K562 (cell line): ENCODE data around the gene GNAL. TPM values are rescaled to one million over a fixed set of nuclear protein-coding genes. Genes with fewer than 3 reads are reported as not detected.

ENCODE experiments used
- ATAC-seq: fragments of 200-7000 bp; cut with Tn5 transposase; 3 replicates; pipeline ENCODE4 v1.9.1; 2020; ENCODE audit warnings: moderate library complexity
- BruUV-seq: library from RNA; stranded (reverse); fragments of 400-500 nt; replicated peaks from 2 replicates; lab custom pipeline; 2021; lab: Mats Ljungman, UMichigan
- CTCF ChIA-PET: fragments of 300-600 bp; formaldehyde crosslinking; extraction: SDS; loops from one replicate; lab custom pipeline; 2021; ENCODE audit warnings: low intra/inter-chr PET ratio; lab: Yijun Ruan, JAX
- POLR2A ChIA-PET: fragments of 300-600, 350-650 bp; sonication (Branson Sonifier 250); formaldehyde crosslinking; extraction: SDS; loops from one replicate; lab custom pipeline; 2021; ENCODE audit warnings: antibody characterized with exemption, inconsistent platforms; lab: Yijun Ruan, JAX
- DNase-seq, 4 experiments: peaks; one replicate each; pipeline versions ENCODE4 v3.0.0 to v3.0.0-alpha.2; 2011 to 2018; ENCODE audit warnings: low spot score in 3 of 4, mixed read lengths in 3 of 4; ENCODE audit errors: extremely low read depth in 1 of 4
- FAIRE-seq: peaks from 2 replicates; lab custom pipeline; 2011; peaks lifted over from hg19 to GRCh38; lab: Jason Lieb, UNC
- H2AFZ ChIP-seq: 2 replicates; pipeline ENCODE4 v1.6.0; 2011; ENCODE audit warnings: low read depth, low read length, control low read depth, inconsistent platforms
- H3K27ac ChIP-seq: fragments of 200-600 bp; 3 replicates; pipeline ENCODE4 v1.8.0; 2011; ENCODE audit warnings: low read depth, mild to moderate bottlenecking, control low read depth, inconsistent platforms, low read length, moderate library complexity, mixed read lengths; ENCODE audit errors: extremely low read depth
- H3K27me3 ChIP-seq, 2 experiments: fragments of 300-600 bp in 1 of 2; 2 replicates in 1 of 2; 3 replicates in 1 of 2; pipeline versions ENCODE4 v1.6.0 to v1.8.0; 2011; ENCODE audit warnings: inconsistent platforms in 2 of 2, low read length in 2 of 2, mild to moderate bottlenecking in 1 of 2, mixed read lengths in 1 of 2, moderate library complexity in 1 of 2; ENCODE audit not compliant: control insufficient read depth in 2 of 2, insufficient read depth in 2 of 2
- H3K36me3 ChIP-seq: fragments of 300-600 bp; 3 replicates; pipeline ENCODE4 v1.8.0; 2011; ENCODE audit warnings: mild to moderate bottlenecking, low read length, inconsistent platforms; ENCODE audit not compliant: control insufficient read depth, insufficient read depth
- H3K4me1 ChIP-seq, 2 experiments: fragments of 200-600 bp in 1 of 2; replicated peaks in 1 of 2; 2 replicates in 1 of 2; 3 replicates in 1 of 2; pipeline versions ENCODE4 v1.5.1 to v1.8.0; 2011; ENCODE audit warnings: inconsistent platforms in 2 of 2, low read length in 2 of 2, mild to moderate bottlenecking in 1 of 2, mixed read lengths in 1 of 2, moderate library complexity in 1 of 2; ENCODE audit not compliant: control insufficient read depth in 2 of 2, insufficient read depth in 2 of 2
- H3K4me2 ChIP-seq: 2 replicates; pipeline ENCODE4 v1.6.1; 2011; ENCODE audit warnings: low read length, control low read depth, inconsistent platforms, mixed read lengths; ENCODE audit not compliant: insufficient read depth
- H3K4me3 ChIP-seq: fragments of 200-600 bp; sonication (generic), shearing (Covaris generic); 2 replicates; pipeline ENCODE4 v1.5.1; 2016; ENCODE audit warnings: control low read depth, inconsistent platforms
- H3K79me2 ChIP-seq: fragments of 200-600 bp; 3 replicates; pipeline ENCODE4 v1.8.0; 2011; ENCODE audit warnings: low read length, inconsistent platforms; ENCODE audit not compliant: control insufficient read depth, insufficient read depth
- H3K9ac ChIP-seq, 2 experiments: 2 replicates each; pipeline versions ENCODE4 v1.6.0 to v1.6.1; 2011; ENCODE audit warnings: low read depth in 2 of 2, low read length in 2 of 2, control low read depth in 1 of 2, inconsistent platforms in 1 of 2, mild to moderate bottlenecking in 1 of 2, mixed read lengths in 1 of 2; ENCODE audit not compliant: insufficient read depth in 1 of 2
- H3K9me1 ChIP-seq: one replicate; pipeline ENCODE4 v1.6.0; 2011; ENCODE audit warnings: inconsistent platforms, mild to moderate bottlenecking, low read length, moderate library complexity; ENCODE audit not compliant: control insufficient read depth, insufficient read depth
- H3K9me3 ChIP-seq: replicated peaks from 2 replicates; pipeline ENCODE4 v1.5.1; 2011; ENCODE audit warnings: low read depth, low read length, inconsistent platforms; ENCODE audit not compliant: control insufficient read depth, insufficient read depth
- H4K20me1 ChIP-seq: replicated peaks from 2 replicates; pipeline ENCODE4 v1.6.1; 2011; ENCODE audit warnings: low read length, inconsistent platforms, mixed read lengths; ENCODE audit not compliant: control insufficient read depth, insufficient read depth
- CBX3 ChIP-seq, 2 experiments: IDR thresholded peaks; 1 replicate in 1 of 2; 2 replicates in 1 of 2; pipeline ENCODE4 v1.6.1; 2012; ENCODE audit warnings: inconsistent platforms in 2 of 2, low read length in 2 of 2, borderline replicate concordance in 1 of 2, control low read depth in 1 of 2
- CREB3L1 ChIP-seq: fragments of 450-650 bp; IDR thresholded peaks from 2 replicates; pipeline ENCODE4 v1.6.1; 2014; ENCODE audit warnings: low read depth, mild to moderate bottlenecking, moderate library complexity, borderline replicate concordance
- CREBBP ChIP-seq: IDR thresholded peaks from one replicate; pipeline ENCODE4 v1.6.1; 2012; ENCODE audit warnings: low read depth, mild to moderate bottlenecking, control low read depth, inconsistent platforms, low read length
- MAX ChIP-seq: sonication (generic); formaldehyde crosslinking; IDR thresholded peaks from 2 replicates; pipeline ENCODE4 v1.9.0; 2022; ENCODE audit warnings: mild to moderate bottlenecking, missing genetic modification reagents
- TAF7 ChIP-seq: fragments of 450-650 bp; IDR thresholded peaks from 2 replicates; pipeline ENCODE4 v1.6.1; 2016; ENCODE audit warnings: missing genetic modification characterization, missing compliant biosample characterization
- ZFX ChIP-seq: sonication (generic); formaldehyde crosslinking; IDR thresholded peaks from 2 replicates; pipeline ENCODE4 v1.8.0; 2022; ENCODE audit warnings: mild to moderate bottlenecking, missing genetic modification reagents, moderate library complexity
- WGBS: fragments of 100-300 bp; shearing (Covaris generic); methylation state at CpG from one replicate; pipeline ENCODE4 v1.1.6; 2016; ENCODE audit warnings: low coverage, mixed read lengths; ENCODE audit not compliant: insufficient coverage; ENCODE audit errors: missing lambda C conversion rate; 5-methylcytosine and 5-hydroxymethylcytosine counted together
- in situ Hi-C: fragments of 300-500 bp; cut with MboI; formaldehyde crosslinking; loops from 4 replicates; pipeline ENCODE4 v1.15.0; 2018; ENCODE audit warnings: inconsistent platforms, mixed read lengths
- intact Hi-C: fragments of 100-400 bp; cut with micrococcal nuclease; formaldehyde crosslinking; loops from 2 replicates; pipeline ENCODE4 v1.14.2; 2022
- polyA plus RNA-seq, 8 experiments: library from polyadenylated mRNA; depleted of rRNA in 4 of 8; stranded (reverse) in 5 of 8; unstranded in 3 of 8; fragments of >200 nt; fragmentation: Nextera tagmentation in 2 of 8; fragmentation: Illumina TruSeq in 1 of 8; extraction: Ambion mirVana in 2 of 8; extraction: Trizol in 1 of 8; gene quantifications; 2 replicates each; pipeline versions ENCODE4 v1.2.1 to v1.2.3, GENCODE V29; 2011 to 2014; ENCODE audit warnings: inconsistent platforms in 1 of 8, missing spikeins in 1 of 8
- total RNA-seq, 7 experiments: library from RNA; depleted of rRNA in 6 of 7; stranded (reverse); fragments of >200 nt in 6 of 7; fragmentation: Illumina TruSeq in 2 of 7; extraction: Trizol in 2 of 7; gene quantifications; 2 replicates each; pipeline versions ENCODE4 v1.2.1 to v1.2.3, GENCODE V29; 2011 to 2021; ENCODE audit warnings: low replicate concordance in 1 of 7

Gene GNAL
- total and polyA plus RNA-seq, 9 of the 15 experiments (the other 6 are each of a cell fraction or from before 2014, with no cell fraction given), result under 0.01 to 0.10 (median 0.01) TPM; not detected in 5

- ChIA-PET POLR2A (no interaction called here), CTCF (no interaction called here)
- intact Hi-C loops (no loop called here), in situ Hi-C loops (no loop called here)
- Histone ChIP-seq H3K27ac (no peak overlapping the region), H3K27me3 (no peaks in the 10 kb centered on the region; a peak in 1 of 5 replicates), H3K4me3 (no peak overlapping the region), H3K36me3 (0 out of 3 replicates have a peak, but pooled peaks cover 2% of the 10 kb centered on the region), H2AFZ (no peak overlapping the region), H3K79me2 (no peaks in the 10 kb centered on the region), H3K4me2 (no peak overlapping the region), H3K9me3 (no peaks in the 10 kb centered on the region), H3K9me1 (no peaks in the 10 kb centered on the region), H4K20me1 (no peaks in the 10 kb centered on the region), H3K4me1 (peaks cover 11 to 13% of the 10 kb centered on the region in 2 experiments; a peak in 4 of 5 replicates), H3K9ac (no peak overlapping the region)
- ATAC-seq (no peak), FAIRE-seq (no peak), DNase-seq (no peak)
- 82% methylated on average over 22 of the region's 22 CpGs for WGBS
- TF ChIP-seq CREB3L1 (no peak), CREBBP (no peak), TAF7 (no peak), CBX3 (IDR thresholded peaks at IDR 0.05; ENCODE audit: borderline replicate concordance in 1 of 2, low read length in 2 of 2) (no peak), MAX (CRISPR knock-in tag) (no peak), ZFX (CRISPR knock-in tag) (no peak)
- BruUV-seq, result no TSS peak
Measured at GRCh38 chr18:11885278-11885947, 196.3 kb downstream of the GNAL start.
